Endometrial microvascular endothelial cells (primary cell): ENCODE data around the gene NUDT22. TPM values are rescaled to one million over a fixed set of nuclear protein-coding genes. Genes with fewer than 3 reads are reported as not detected.

Experiments
- in situ Hi-C: cut with HindIII; loops from 2 replicates; pipeline ENCODE4 v1.10.0; 2017; ENCODE audit warnings: low sequenced_read_pairs, low pct_unique_long_range_greater_than_20kb; ENCODE audit errors: inconsistent ontology term
- total RNA-seq: library from RNA; depleted of rRNA; stranded (reverse); fragments of >200 nt; gene quantifications from one replicate; pipeline ENCODE4 v1.2.3, GENCODE V29; 2015; ENCODE audit errors: inconsistent ontology term

NUDT22 gene
- total RNA-seq, result 61.4 TPM

DNA sequence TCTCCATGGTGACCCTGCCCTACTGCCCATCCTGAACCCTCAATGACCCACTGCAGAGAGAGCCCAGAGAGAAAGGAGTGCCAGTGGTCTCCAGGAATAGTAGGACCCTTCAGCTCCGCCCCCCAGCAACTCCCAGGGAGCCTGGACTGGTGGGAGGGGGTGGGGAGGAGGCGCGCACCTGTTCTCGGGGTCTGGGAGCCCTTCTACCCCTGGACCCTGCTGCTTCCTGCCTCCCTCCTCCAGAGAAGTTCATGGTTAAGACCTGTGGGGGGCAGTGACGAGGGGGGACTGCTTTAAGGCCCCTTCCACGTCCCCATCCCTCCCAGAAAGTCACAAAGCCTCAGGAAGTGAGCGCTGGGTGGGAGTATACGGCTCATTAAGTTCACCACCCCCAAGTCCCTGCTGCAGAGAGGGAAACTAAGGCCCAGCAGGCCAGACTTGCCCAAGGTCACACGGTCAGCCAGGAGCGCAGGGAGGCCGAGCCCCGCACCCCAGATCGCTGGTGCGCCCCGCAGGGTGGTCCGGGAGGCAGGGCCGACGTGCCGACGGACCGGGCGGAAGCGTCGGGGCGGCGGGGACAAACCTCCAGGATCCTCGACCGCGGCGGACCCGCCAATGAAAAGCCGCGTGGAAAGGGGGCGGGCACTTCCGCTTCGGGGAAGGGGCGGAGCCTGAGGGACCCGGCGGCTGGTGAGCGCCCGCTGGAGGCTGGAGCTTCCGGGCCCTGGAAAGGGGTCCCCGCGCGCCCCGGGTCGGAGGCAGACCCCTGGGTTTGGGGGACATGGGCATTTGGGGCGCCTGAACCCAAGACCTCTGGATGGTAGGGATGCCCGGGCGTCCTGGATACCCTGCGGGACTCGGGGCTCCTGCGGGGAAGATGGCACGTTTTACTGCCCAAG lies at the start of gene NUDT22, which contains the start of gene TRPT1:
Gene NUDT22 (plus strand): TSS at position 667 of the 899 bp plus-strand sequence. CDS start 379 bp downstream, outside the sequence.
Gene TRPT1 (minus strand): TSS at position 579 of the 899 bp plus-strand sequence. CDS start 326 bp downstream, at position 253.
- in situ Hi-C loops, result no loop called here

DNA sequence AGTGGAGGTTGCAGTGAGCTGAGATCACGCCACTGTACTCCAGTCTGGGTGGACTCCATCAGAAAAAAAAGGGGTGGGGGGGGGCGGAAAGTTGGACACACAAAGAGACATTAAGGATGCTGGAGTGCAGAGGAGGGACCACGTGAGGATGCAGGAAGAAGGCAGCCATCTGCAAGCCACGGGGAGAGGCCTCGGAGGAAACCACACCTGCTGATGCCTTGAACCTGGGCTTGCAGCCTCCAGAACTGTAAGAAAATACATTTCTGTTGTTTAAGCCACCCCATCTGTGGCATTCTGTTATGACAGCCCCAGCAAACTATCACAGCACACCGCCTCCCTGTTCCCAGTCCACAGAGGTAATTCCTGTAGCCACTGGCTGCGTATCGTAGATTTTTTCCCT lies 49.3 kb upstream of the NUDT22 start:
- in situ Hi-C loops, result no loop called here

DNA sequence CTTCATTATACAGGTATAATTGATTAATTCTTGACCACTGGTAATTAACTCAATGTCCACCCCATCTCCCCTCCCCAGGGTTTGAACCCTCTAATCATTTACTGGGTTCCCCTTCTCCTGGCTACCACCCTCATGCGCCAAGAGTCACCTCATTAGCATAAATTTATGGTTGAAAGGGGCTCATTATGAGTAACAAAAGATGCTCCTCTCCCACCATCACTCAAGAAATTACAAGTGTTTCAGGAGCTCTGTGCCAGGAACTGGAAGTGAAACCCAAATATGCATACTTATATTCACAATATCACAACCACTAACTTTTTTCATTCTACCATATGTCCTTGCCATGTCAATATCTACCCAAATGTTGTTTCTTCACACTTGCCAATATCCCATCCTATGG lies 47.9 kb upstream of the NUDT22 start:
- in situ Hi-C loops, result no loop called here

- in situ Hi-C loops, result no loop called here
Measured at GRCh38 chr11:64178951-64179639, 47.0 kb upstream of the NUDT22 start.

GRCh38 chr11:64180891-64181290 lies 45.2 kb upstream of the NUDT22 start:
- in situ Hi-C loops, result no loop called here

- in situ Hi-C loops, result no loop called here
Measured at GRCh38 chr11:64181506-64182411, 44.3 kb upstream of the NUDT22 start.

DNA sequence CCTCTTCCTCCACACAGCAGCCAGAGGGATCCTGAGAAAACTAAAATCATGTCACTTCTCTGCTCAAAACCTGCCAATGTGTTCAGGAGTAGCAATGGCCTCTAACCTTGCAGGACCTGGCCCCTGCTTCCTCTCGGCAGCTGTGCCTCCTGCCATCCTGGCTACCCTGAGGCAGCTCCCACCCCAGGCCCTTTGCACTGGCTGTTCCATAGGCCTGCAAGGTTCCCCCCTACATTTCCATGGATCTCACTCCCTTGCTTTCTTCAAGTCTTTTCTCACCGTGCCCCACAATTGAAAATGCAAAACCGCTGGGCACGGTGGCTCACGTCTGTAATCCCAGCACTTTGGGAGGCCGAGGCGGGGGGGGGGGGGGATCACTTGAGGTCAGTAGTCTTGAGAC lies 42.2 kb upstream of the NUDT22 start:
- in situ Hi-C loops, result no loop called here

DNA sequence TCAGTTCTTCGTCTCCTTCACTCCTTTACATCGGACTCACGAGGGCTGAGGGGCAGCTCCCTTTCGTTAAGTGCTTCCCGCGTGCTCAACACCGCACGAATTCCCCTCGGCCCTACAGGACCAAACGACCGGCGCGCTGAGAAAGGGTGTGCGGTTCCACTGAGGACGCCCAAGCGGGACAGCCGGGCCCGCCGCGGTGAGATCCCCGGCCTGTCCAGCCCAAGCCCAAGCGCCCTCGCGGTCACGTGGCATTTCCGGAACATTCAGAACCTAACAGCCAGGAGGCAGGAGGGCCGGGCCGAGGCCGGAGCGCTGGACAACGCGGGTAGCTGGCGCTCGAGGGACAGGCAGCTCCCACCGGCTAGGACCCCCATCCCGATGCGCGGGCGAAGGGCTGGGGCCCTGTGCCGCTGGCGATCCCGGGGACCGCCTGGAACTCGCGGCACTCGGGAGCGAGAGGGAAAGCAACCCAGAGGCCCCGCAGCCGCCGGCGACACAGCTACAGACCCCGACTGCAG lies 40.8 kb upstream of the NUDT22 start:
- in situ Hi-C loops, result no loop called here

DNA sequence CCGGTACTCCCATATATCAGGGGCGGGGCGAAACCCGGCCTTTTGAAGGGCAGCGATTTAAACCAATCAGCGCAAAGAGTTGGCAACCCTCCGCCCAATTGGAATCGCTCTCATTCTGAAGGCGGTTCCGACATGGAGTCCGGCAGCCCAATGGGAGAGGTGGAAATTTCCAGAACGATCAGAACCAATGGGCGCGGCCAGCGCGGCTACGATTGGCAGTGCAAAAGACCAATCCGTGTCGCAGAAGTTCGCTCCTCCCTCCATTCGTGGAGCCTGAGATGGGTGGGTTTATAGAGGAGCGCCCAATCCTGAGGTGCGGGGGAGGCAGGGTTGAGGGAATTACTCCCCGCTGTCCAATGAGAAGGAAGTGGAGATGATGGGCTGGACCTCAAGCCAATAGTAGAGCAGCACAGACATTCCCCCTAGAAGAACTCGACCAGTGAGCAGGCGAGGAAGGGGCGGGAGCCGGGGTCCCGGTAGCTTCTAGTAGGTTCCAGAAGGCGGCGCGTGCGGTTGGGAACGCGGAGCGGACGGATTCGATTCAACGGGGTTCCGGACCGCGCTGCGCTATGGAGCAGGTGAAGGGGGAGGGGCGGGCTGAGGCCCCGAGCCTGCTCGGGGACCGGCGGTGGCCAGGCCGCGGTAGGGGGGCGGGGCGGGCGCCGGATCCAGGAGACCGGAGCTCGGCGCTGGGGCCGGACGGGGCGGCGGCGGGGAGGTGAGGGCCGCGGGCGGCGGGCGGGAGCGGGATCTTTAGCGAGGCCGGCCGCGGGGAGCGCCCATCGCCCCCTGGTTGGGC lies 40.2 kb upstream of the NUDT22 start, which contains the start of gene STIP1:
Gene STIP1 (plus strand): TSS at position 479 of the 799 bp plus-strand sequence. CDS start 91 bp downstream, at position 570.
- in situ Hi-C loops, result no loop called here

DNA sequence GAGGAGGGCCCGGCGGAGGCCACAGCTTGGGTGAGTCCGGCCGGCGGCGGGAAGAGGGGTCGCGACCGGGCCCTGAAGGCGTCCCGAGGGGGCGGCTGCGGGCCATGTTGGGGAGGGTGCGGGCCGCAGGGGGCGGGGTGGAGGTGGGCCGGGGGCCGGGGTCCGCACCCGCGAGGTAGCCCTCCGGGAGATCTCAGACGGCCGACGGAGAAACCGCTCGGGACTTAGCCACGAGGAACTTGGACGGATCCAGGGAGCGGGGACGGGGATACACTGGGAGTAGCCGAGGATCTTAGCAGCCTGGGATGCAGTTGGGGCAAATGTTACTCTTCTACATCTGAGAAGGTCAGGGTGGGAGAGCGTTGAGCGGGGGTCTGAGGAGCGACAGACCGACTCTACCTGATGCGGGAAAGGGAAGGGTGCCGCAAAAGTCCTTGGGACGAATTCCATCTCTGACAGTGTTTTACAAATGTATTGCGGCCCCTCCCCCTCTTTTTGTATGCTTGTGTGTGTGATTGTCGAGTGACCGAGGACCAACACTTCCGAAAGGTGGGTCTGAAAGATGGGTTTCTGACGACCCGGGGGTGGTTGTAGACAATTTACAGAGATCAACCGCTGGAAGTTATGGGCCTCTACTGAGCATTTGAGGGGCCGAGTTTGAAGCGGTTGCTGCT lies 39.4 kb upstream of the NUDT22 start:
- in situ Hi-C loops, result no loop called here

- in situ Hi-C loops, result no loop called here
Measured at GRCh38 chr11:64192434-64192833, 33.6 kb upstream of the NUDT22 start.

- in situ Hi-C loops, result no loop called here
Measured at GRCh38 chr11:64196626-64197025, 29.4 kb upstream of the NUDT22 start.

DNA sequence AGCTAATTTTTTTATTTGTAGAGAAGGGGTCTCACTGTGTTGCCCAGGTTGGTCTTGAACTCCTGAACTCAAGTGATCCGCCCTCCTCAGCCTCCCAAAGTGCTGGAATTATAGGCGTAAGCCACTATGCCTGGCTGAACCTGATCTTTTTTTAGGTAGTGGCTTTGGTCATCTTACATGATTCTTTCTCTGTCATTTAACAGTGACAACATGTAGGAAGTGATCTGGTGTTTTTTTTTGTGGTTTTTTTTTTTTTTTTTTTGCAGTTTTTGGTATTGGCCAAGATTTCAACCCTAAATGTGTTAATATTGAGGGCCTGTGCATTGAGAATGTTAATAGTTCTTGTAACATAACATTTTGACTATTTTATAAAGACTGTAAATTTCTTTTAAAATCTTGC lies 27.6 kb upstream of the NUDT22 start:
- in situ Hi-C loops, result no loop called here

- in situ Hi-C loops, result loop anchor here (10.0 kb wide), 1 partner anchor 197 kb away; no protein-coding TSS in a partner anchor
Measured at GRCh38 chr11:64201543-64201942, 24.5 kb upstream of the NUDT22 start.

- in situ Hi-C loops, result loop anchor here (10.0 kb wide), 1 partner anchor 198 kb away; no protein-coding TSS in a partner anchor
Measured at GRCh38 chr11:64202992-64203391, 23.1 kb upstream of the NUDT22 start.

GRCh38 chr11:64203421-64204079 lies 22.5 kb upstream of the NUDT22 start:
- in situ Hi-C loops, result loop anchor here (10.0 kb wide), 1 partner anchor 199 kb away; no protein-coding TSS in a partner anchor

DNA sequence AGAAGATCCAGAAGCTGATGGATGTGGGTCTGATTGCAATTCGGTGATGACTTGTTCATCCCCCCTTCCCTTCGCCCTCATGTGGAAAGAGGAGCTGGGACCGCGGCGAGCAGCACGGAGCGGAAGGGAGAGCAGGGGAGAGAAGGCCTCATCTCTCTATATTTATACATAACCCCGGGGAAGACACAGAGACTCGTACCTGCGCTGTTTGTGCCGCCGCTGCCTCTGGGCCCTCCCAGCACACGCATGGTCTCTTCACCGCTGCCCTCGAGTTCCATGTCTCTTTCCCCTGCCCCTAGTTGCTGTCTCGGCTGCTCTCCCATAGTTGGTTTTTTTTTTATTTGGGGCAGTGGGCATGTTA lies 22.0 kb upstream of the NUDT22 start:
- in situ Hi-C loops, result loop anchor here (10.0 kb wide), 1 partner anchor 199 kb away; no protein-coding TSS in a partner anchor
